Medulla oblongata (tissue), 1 donor: ENCODE data around the gene DAGLA.

Source experiments
- DNase-seq: peaks from one replicate; pipeline ENCODE4 v3.0.0-alpha.2; 2015; ENCODE audit errors: extremely low spot score

The DAGLA gene

DNA sequence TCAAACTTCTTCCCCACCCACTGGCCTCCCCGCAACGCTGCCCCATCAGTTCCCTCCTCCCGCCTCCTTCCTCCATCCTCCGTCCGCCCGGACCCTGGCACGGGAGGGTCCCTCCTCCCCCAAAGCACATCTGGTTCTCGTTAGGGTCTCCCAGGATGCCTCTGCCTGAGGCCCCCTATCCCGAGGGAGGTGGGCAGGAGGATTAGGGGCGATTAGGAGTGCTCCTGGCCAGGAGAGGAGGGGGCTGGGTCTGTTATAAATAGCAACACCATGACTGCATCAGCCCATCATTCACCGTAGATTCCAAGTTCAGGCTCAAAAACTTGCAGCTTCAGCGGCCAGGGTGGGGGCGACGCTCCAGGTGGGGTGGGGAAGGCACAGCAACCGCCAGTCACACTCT lies 82.6 kb downstream of the DAGLA start:
- DNase-seq: no peak

- no peak for DNase-seq
These were observed 83.9 kb downstream of the DAGLA start for GRCh38 chr11:61763930-61764605.

- DNase-seq: no peak
These were observed 84.5 kb downstream of the DAGLA start for GRCh38 chr11:61764606-61765260.

- DNase-seq: no peak
These were observed 85.5 kb downstream of the DAGLA start for GRCh38 chr11:61765550-61766253.

DNA sequence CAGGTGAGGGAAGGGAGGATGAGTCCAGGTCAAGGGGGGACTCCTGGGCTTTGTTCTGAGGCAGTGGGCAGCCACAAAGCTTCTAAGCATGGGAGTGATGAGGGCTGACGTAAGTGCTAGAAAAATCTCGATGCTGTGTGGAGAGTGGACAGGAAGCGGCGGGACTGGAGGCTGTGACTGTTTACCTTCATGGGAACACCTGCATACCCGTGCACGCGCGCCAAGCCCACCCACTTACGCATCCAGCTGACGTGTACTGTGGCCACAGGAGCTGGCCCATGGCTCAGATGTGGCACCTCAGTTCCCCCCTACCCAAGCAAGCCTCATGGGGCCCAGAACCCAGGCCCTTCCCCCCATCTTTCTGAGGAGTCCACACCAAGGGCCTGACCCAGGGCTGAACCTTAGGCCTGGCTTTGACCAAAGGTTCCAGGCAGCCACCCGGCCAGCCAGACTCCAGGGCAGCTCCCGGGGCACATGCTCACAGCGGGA lies 86.2 kb downstream of the DAGLA start:
- no peak for DNase-seq

DNA sequence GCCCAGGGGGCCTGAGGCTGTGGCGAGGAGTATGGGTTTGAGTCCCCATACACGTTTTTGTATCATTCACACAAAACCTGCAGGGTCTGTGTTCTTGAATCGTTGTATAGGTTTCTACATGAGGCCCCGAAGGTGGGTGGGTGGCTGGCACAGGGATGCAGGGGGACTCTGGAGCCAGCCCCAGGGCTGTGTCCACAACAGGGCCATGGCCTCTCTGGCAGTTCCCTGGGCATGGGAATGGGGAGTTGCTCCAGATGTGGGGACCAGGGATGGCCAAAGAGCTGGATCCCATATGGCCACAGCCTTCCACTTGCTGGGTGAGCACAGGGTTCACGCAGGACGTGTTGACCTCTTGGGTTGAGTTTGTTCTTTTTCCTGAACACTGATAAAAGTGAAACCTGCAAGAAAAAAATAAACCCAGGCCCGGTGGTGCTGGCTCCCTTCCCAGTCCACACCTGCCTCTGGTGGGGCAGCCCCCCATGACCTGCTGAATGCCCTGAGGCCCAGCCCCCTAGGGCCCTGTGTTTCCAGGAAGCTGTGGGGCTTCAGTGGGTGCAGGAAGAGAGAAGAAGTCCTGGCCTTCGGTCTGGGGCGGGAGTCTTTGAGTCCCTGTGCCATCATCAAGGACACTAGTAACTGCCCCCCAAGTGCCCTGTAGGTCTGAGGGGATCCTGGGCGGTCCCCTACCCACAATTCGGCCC lies 88.3 kb downstream of the DAGLA start:
- no peak for DNase-seq

DNA sequence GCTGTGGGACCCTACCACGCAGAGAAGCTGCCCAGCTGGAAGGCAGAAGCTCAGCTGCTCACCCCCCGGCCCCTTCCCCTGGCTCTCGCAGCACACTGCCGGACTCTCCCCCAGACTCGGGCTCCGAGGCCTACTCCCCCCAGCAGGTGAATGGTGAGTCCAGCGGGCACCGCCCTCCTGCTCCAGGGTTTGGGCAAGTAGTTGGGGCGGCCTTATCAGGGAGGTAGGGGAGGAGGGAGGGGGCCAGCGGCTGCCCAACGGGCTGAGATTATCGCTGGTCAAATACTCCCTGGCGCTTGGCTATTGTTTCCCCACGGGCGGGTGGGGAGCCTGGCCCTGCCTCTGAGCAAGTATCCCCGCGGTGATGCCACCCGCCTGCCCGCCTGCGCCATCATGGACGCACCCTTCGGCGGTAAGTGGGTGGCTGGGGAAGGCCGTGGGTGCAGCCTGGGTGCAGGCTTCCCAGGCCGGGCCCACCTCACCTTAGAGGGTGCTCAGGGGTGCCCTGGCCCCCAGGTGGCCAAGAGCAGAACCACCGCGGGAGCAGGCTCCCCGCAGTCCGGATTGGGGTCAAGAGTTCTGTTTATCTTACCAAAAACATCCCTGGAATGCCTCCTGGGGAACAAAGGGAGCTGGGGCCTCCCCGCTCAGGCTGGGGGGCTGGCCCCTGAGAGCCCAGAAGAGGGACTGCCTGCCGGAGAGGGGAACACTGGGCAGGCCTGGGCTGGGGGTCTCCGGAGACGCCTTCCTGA lies 89.2 kb downstream of the DAGLA start:
- DNase-seq: no peak

DNA sequence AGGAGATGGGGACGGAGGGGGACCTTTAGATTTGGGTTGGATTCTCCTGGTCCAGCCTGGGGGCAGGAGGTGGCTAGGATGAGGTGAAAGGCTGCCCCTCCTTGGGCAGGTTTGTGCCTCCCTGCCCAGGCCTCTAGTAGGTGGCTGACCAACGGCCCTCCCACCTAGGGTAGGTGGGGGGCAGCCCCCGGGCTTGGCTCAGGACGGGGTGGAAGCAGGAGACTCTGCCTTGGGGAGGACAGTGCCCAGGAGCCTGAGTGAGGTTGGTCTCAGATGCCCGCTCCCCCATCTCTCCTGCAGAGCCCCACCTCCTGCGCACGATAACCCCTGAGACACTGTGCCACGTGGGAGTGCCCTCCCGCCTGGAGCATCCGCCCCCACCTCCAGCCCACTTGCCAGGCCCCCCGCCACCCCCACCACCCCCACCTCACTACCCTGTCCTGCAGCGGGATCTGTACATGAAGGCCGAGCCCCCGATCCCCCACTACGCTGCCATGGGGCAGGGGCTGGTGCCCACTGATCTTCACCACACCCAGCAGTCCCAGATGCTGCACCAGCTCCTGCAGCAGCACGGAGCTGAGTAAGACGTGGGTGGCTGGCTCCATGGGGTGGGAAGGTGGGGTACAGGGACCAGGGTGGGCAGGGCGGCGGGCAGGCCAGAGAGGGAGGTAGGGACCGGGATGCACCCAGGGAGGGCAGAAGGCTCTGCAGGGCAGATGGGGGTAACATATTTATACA lies 89.9 kb downstream of the DAGLA start:
- no peak for DNase-seq

DNA sequence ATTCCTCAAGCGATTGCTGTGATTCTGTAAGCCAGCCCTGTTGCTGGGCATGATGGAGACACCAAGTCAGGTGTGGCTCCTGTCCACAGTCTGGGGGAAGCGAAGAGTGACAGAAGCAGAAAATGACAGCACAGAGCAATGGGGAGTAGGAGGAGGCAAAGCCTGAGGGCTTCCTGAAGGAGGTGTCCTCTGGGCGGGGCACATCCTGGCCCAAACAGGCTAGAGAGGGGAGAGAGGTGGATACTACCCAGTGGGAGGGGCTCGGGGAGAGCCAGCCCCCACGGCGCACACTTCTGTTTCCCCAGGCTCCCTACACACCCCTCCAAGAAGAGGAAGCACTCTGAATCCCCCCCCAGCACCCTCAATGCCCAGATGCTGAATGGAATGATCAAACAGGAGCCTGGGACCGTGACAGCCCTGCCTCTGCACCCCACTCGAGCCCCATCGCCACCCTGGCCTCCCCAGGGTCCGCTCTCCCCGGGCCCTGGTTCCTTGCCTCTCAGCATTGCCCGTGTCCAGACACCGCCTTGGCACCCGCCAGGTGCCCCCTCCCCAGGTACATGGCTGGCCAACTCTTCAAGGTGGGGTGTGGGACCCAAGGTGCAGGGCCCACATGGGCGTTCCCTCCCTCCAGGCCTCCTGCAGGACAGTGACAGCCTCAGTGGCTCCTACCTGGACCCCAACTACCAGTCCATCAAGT lies 91.2 kb downstream of the DAGLA start:
- no peak for DNase-seq

GRCh38 chr11:61771985-61772455 lies 91.8 kb downstream of the DAGLA start:
- no peak for DNase-seq

DNA sequence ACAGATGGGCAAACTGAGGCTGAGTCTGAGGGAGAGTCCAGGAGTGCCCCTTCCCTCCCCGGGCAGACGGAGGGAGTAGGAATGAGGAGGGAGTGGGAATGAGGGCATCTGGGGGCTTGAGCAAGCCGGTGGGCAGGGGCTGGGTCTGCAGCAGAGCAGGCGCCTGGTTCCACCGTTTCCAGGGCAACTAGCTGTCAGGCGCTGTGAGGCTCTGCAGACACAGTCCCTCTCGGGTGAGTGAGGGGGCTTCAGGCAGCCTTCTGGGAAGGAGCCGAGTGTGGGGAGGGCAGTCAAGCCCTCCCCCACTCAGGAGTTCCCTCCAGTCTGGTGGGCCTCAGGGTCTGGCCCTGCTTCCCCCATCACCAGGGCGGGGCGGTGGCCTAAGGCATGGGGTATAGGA lies 93.2 kb downstream of the DAGLA start:
- DNase-seq: no peak

- no peak for DNase-seq
These were observed 93.6 kb downstream of the DAGLA start for GRCh38 chr11:61773809-61774208.

DNA sequence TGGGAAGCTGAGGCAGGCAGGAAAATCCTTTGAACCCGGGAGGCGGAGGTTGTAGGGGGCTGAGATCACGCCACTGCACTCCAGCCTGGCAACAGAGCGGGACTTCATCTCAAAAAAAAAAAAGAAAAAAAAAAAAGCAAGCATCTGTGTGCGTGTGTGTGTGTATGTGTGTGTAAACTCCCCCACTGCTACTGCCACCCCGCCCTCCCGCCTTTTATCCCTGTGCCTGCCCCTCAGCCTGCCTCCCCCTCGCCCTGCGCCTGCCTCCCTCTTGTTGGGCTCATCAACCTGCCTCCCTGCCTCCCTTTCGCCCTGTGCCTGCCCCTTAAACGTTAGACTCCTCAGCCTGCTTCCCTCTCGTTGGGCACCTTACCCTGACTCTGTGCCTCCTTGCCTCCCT lies 94.2 kb downstream of the DAGLA start:
- DNase-seq: no peak

GRCh38 chr11:61775106-61775505 lies 94.9 kb downstream of the DAGLA start:
- DNase-seq: no peak

GRCh38 chr11:61775606-61776554 lies 95.7 kb downstream of the DAGLA start:
- DNase-seq: no peak

GRCh38 chr11:61776561-61777075 lies 96.4 kb downstream of the DAGLA start:
- DNase-seq: peak; percentile 70

- DNase-seq: no peak
These were observed 97.3 kb downstream of the DAGLA start for GRCh38 chr11:61777234-61778090.
